ENCODE data around the gene GRHL3.

GRCh38 chr1:24374891-24375786 is 56.0 kb downstream of the GRHL3 start:
- TF ChIP-seq EZH2 (IDR thresholded peaks at IDR 0.05; ENCODE audit: borderline replicate concordance): no peak
- TF ChIP-seq, protein P1, sequence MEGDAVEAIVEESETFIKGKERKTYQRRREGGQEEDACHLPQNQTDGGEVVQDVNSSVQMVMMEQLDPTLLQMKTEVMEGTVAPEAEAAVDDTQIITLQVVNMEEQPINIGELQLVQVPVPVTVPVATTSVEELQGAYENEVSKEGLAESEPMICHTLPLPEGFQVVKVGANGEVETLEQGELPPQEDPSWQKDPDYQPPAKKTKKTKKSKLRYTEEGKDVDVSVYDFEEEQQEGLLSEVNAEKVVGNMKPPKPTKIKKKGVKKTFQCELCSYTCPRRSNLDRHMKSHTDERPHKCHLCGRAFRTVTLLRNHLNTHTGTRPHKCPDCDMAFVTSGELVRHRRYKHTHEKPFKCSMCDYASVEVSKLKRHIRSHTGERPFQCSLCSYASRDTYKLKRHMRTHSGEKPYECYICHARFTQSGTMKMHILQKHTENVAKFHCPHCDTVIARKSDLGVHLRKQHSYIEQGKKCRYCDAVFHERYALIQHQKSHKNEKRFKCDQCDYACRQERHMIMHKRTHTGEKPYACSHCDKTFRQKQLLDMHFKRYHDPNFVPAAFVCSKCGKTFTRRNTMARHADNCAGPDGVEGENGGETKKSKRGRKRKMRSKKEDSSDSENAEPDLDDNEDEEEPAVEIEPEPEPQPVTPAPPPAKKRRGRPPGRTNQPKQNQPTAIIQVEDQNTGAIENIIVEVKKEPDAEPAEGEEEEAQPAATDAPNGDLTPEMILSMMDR (IDR thresholded peaks at IDR 0.05; ENCODE audit: poor library complexity): no peak

All from hepatocyte (in vitro differentiated cells).